ENCODE results near the gene NDUFS4. TPM values are rescaled to one million over a fixed set of nuclear protein-coding genes. Genes with fewer than 3 reads are reported as not detected.

Gene NDUFS4
- total RNA-seq, 2 donors from 2014 or later = 87.3 to 97.2 TPM

DNA sequence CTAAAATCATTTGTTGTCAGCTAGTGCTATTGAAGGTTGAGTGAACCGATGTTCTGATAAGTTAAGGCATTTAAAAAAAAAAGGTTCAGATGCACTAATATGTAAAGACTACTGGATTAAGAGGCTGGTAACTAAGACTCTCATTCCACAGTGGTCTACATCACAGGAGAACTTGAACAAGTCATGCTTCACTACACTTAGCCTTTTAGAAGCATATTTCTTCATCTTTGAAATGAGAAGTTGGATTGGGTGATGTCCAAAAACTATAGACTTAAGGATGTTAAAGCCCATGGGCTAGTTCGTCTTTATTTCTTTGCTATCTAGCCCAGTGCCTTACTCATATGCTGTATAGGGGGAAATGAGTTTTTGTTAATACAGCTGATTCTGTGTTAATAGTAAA lies 107.2 kb downstream of the NDUFS4 start:
- intact Hi-C loops (cut with DNase I) = no loop called here
- no peaks in the 10 kb centered on the region for H3K9me3 ChIP-seq
- TF ChIP-seq POLR2A (IDR thresholded peaks at IDR 0.05) = no peak
- TF ChIP-seq, protein P1, sequence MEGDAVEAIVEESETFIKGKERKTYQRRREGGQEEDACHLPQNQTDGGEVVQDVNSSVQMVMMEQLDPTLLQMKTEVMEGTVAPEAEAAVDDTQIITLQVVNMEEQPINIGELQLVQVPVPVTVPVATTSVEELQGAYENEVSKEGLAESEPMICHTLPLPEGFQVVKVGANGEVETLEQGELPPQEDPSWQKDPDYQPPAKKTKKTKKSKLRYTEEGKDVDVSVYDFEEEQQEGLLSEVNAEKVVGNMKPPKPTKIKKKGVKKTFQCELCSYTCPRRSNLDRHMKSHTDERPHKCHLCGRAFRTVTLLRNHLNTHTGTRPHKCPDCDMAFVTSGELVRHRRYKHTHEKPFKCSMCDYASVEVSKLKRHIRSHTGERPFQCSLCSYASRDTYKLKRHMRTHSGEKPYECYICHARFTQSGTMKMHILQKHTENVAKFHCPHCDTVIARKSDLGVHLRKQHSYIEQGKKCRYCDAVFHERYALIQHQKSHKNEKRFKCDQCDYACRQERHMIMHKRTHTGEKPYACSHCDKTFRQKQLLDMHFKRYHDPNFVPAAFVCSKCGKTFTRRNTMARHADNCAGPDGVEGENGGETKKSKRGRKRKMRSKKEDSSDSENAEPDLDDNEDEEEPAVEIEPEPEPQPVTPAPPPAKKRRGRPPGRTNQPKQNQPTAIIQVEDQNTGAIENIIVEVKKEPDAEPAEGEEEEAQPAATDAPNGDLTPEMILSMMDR (IDR thresholded peaks at IDR 0.05) = no peak
- no peak for TF ChIP-seq POLR2AphosphoS5 (IDR thresholded peaks at IDR 0.05)
- no peaks in the 10 kb centered on the region for H3K4me1 ChIP-seq (replicated peaks)
- no peaks in the 10 kb centered on the region for H3K36me3 ChIP-seq
- no peak for DNase-seq (ENCODE audit: low spot score)
- H3K27me3 ChIP-seq (replicated peaks; ENCODE audit: insufficient read depth) = no peaks in the 10 kb centered on the region
- H3K27ac ChIP-seq = no peak overlapping the region
- WGBS = 98% methylated on average over 2 of the region's 2 CpGs
- H3K4me3 ChIP-seq = no peak overlapping the region

- TF ChIP-seq, protein P1 (IDR thresholded peaks at IDR 0.05) = no peak
- TF ChIP-seq POLR2AphosphoS5 (IDR thresholded peaks at IDR 0.05) (no peak), POLR2A (IDR thresholded peaks at IDR 0.05) (no peak)
- intact Hi-C loops (cut with DNase I) = no loop called here
- Histone ChIP-seq H3K4me3 (no peak overlapping the region), H3K4me1 (replicated peaks) (no peaks in the 10 kb centered on the region), H3K36me3 (no peaks in the 10 kb centered on the region), H3K27ac (no peak overlapping the region), H3K9me3 (no peaks in the 10 kb centered on the region), H3K27me3 (replicated peaks; ENCODE audit: insufficient read depth) (no peaks in the 10 kb centered on the region)
- 74% methylated on average over 3 of the region's 3 CpGs for whole genome bisulfite sequencing
- DNase-seq (ENCODE audit: low spot score) = no peak
Observed at GRCh38 chr5:53671447-53671846, 111.0 kb downstream of the NDUFS4 start.

GRCh38 chr5:53674121-53674520 lies 113.7 kb downstream of the NDUFS4 start:
- intact Hi-C loops (cut with DNase I) = no loop called here
- WGBS = 65% methylated on average over 1 of the region's 1 CpG

GRCh38 chr5:53677632-53678031 lies 117.2 kb downstream of the NDUFS4 start:
- H3K4me3 ChIP-seq = no peak overlapping the region
- H3K9me3 ChIP-seq = no peaks in the 10 kb centered on the region
- no peaks in the 10 kb centered on the region for H3K4me1 ChIP-seq (replicated peaks)
- H3K27ac ChIP-seq = no peak overlapping the region
- no peak for DNase-seq (ENCODE audit: low spot score)
- intact Hi-C loops (cut with DNase I) = no loop called here
- no peaks in the 10 kb centered on the region for H3K36me3 ChIP-seq
- H3K27me3 ChIP-seq (replicated peaks; ENCODE audit: insufficient read depth) = no peaks in the 10 kb centered on the region
- 82% methylated on average over 3 of the region's 3 CpGs for WGBS
- no peak for TF ChIP-seq POLR2A (IDR thresholded peaks at IDR 0.05)
- TF ChIP-seq POLR2AphosphoS5 (IDR thresholded peaks at IDR 0.05) = no peak
- TF ChIP-seq, protein P1 (IDR thresholded peaks at IDR 0.05) = no peak

More at GRCh38 chr5:53674121-53674520, 113.7 kb downstream of the NDUFS4 start:
- Histone ChIP-seq H3K4me1 (replicated peaks) (no peaks in the 10 kb centered on the region), H3K4me3 (no peak overlapping the region), H3K27me3 (replicated peaks; ENCODE audit: insufficient read depth) (no peaks in the 10 kb centered on the region), H3K36me3 (no peaks in the 10 kb centered on the region), H3K9me3 (no peaks in the 10 kb centered on the region), H3K27ac (no peak overlapping the region)
- no peak for DNase-seq (ENCODE audit: low spot score)
- no peak for TF ChIP-seq POLR2AphosphoS5 (IDR thresholded peaks at IDR 0.05)
- TF ChIP-seq, protein P1 (IDR thresholded peaks at IDR 0.05) = no peak
- no peak for TF ChIP-seq POLR2A (IDR thresholded peaks at IDR 0.05)

DNA sequence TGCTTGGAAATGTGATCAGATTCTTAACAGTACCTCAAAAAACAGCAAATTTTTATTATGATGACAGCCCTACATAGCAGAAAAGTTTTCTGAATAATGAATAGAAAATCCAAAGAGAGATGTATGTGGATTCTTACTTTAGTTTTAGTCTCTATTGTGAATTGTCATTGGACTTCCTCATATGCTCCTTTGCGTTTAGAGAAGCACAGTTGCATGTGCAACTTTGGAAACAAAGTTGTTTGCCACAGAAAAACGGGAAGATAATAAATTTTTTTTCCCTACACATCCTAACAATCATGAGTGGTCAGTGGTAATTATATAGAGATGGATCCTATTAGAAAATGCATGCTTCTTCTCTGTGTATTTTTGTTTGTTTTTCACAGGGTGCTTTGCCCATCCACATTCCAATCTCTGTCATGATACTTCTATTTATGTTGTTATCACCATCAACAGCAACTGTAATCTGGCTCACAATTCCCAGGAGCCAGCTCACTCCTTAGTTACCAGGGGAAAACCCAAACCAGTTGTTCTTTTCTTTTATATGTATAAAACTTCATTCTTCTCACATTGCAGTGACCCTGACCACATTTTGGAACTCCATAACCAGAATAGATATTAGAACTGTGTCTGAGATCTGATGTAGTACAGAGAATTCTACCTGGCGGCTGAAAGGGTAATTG lies 118.7 kb downstream of the NDUFS4 start:
- no peaks in the 10 kb centered on the region for H3K4me1 ChIP-seq (replicated peaks)
- no peaks in the 10 kb centered on the region for H3K36me3 ChIP-seq
- intact Hi-C loops (cut with DNase I) = no loop called here
- no peaks in the 10 kb centered on the region for H3K27me3 ChIP-seq (replicated peaks; ENCODE audit: insufficient read depth)
- no peak overlapping the region for H3K27ac ChIP-seq
- DNase-seq (ENCODE audit: low spot score) = no peak
- H3K9me3 ChIP-seq = no peaks in the 10 kb centered on the region
- TF ChIP-seq POLR2AphosphoS5 (IDR thresholded peaks at IDR 0.05) (no peak), POLR2A (IDR thresholded peaks at IDR 0.05) (no peak)
- TF ChIP-seq, protein P1 (IDR thresholded peaks at IDR 0.05) = no peak
- WGBS = 82% methylated on average over 3 of the region's 3 CpGs
- no peak overlapping the region for H3K4me3 ChIP-seq

Measured in prostate gland (tissue), 2 donors.